ENCODE measurements around the gene CCDC9B. TPM values are rescaled to one million over a fixed set of nuclear protein-coding genes. Genes with fewer than 3 reads are reported as not detected.

The CCDC9B gene
- polyA plus RNA-seq, 6 donors from 2014 or later, result 0.25 to 0.40 TPM; not detected in 4

DNA sequence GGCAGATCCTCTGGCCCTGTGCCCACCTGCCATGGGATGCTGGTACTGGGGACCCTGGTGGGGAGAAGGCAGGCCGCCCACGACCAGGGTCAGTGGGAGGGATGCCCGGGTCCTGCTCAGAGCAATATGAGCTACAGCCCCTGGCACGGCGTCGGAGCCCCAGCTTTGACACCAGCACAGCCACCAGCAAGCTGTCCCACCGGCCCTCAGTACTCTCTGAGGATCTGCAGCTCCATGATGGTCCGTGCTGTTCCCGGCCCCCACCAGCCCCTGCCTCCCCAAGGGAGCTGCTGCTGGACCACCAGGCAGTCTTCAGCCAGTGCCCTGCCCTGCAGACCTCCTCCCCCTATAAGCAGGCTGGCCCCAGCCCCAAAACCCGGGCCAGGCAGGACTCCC is 28.7 kb upstream of the CCDC9B start:
- peak overlapping the region in 1 of 6 donors; percentile 52 for H3K27ac Mint-ChIP-seq
- no peak for ATAC-seq (ENCODE audit: low read depth in 2 of 2)
- peaks cover 14 to 31% (median 20%) of the 10 kb centered on the region in 3 donors for H3K4me1 Mint-ChIP-seq
- H3K36me3 Mint-ChIP-seq, result no peaks in the 10 kb centered on the region
- no peak for DNase-seq
- H3K27me3 Mint-ChIP-seq, result no peaks in the 10 kb centered on the region
- H3K4me3 Mint-ChIP-seq, result peak overlapping the region in 4 of 8 donors; percentile 50 to 83 (median 79)
- no peaks in the 10 kb centered on the region for H3K9me3 Mint-ChIP-seq

DNA sequence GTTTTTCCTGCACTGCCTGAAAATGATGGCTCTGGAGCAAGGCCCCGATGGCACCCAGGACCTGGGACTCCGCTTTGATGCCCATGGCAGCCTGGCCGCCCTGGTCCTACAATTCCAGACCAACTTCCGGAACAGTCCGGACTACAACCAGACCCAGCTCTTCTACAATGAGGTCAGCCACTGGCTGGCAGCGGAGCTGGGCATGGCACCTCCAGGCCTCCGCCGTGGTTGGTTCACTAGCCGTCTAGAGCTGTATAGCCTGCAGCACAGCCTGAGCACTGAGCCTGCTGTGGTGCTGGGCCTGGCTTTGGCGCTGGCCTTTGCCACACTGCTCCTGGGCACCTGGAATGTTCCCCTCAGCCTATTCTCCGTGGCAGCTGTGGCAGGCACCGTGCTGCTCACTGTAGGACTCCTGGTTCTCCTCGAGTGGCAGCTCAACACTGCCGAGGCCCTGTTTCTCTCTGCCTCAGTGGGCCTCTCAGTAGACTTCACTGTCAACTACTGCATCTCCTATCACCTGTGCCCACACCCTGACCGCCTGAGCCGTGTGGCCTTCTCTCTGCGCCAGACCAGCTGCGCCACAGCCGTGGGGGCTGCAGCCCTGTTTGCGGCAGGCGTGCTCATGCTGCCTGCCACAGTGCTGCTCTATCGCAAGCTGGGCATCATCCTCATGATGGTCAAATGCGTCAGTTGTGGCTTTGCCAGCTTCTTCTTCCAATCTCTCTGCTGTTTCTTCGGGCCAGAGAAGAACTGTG is 28.2 kb upstream of the CCDC9B start:
- H3K27ac Mint-ChIP-seq, result peak overlapping the region in 2 of 6 donors; percentile 52 to 65
- no peaks in the 10 kb centered on the region for H3K9me3 Mint-ChIP-seq
- no peaks in the 10 kb centered on the region for H3K27me3 Mint-ChIP-seq
- peaks cover 14 to 31% (median 20%) of the 10 kb centered on the region in 3 donors for H3K4me1 Mint-ChIP-seq
- H3K36me3 Mint-ChIP-seq, result no peaks in the 10 kb centered on the region
- H3K4me3 Mint-ChIP-seq, result peak overlapping the region in 7 of 8 donors; percentile 50 to 90 (median 80)
- no peak for ATAC-seq (ENCODE audit: low read depth in 2 of 2)
- DNase-seq, result no peak

DNA sequence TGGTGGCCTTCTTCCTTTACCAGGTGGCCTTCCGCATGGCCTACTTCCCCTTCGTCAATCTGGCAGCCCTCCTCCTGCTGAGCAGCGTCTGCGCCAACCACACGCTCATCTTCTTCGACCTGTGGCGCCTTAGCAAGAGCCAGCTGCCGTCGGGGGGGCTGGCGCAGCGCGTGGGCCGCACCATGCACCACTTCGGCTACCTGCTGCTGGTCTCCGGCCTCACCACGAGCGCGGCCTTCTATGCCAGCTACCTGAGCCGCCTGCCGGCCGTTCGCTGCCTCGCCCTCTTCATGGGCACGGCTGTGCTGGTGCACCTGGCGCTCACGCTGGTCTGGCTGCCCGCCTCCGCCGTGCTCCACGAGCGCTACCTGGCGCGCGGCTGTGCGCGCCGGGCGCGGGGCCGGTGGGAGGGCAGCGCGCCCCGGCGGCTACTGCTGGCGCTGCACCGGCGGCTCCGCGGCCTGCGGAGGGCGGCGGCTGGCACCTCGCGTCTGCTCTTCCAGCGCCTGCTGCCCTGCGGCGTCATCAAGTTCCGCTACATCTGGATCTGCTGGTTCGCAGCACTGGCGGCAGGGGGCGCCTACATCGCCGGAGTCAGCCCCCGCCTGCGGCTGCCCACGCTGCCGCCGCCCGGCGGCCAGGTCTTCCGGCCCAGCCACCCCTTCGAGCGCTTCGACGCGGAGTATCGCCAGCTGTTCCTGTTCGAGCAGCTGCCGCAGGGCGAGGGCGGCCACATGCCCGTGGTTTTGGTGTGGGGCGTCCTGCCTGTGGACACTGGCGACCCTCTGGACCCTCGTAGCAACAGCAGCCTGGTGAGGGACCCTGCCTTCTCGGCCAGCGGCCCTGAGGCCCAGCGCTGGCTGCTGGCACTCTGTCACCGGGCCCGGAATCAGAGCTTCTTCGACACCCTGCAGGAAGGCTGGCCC is 27.2 kb upstream of the CCDC9B start:
- H3K4me3 Mint-ChIP-seq, result peak overlapping the region; percentile 81 to 95 (median 90)
- no peaks in the 10 kb centered on the region for H3K9me3 Mint-ChIP-seq
- ATAC-seq (ENCODE audit: low read depth in 2 of 2) (peak; percentile 89 to 90), DNase-seq (peak; percentile 85)
- H3K4me1 Mint-ChIP-seq, result peaks cover 14 to 34% (median 20%) of the 10 kb centered on the region in 3 donors
- H3K27ac Mint-ChIP-seq, result peak overlapping the region; percentile 71 to 94 (median 89)
- no peaks in the 10 kb centered on the region for H3K36me3 Mint-ChIP-seq
- no peaks in the 10 kb centered on the region for H3K27me3 Mint-ChIP-seq

DNA sequence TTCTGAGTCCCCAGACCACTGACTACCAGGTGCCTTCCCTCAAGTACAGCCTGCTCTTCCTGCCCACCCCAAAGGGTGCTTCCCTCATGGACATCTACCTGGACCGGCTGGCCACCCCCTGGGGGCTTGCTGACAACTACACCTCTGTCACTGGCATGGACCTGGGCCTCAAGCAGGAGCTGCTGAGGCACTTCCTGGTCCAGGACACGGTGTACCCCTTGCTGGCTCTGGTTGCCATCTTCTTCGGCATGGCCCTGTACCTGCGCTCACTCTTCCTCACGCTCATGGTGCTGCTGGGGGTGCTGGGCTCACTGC is 26.6 kb upstream of the CCDC9B start:
- H3K4me3 Mint-ChIP-seq, result peak overlapping the region; percentile 81 to 95 (median 90)
- peaks cover 0 to 6% of the 10 kb centered on the region in 2 donors for H3K36me3 Mint-ChIP-seq

DNA sequence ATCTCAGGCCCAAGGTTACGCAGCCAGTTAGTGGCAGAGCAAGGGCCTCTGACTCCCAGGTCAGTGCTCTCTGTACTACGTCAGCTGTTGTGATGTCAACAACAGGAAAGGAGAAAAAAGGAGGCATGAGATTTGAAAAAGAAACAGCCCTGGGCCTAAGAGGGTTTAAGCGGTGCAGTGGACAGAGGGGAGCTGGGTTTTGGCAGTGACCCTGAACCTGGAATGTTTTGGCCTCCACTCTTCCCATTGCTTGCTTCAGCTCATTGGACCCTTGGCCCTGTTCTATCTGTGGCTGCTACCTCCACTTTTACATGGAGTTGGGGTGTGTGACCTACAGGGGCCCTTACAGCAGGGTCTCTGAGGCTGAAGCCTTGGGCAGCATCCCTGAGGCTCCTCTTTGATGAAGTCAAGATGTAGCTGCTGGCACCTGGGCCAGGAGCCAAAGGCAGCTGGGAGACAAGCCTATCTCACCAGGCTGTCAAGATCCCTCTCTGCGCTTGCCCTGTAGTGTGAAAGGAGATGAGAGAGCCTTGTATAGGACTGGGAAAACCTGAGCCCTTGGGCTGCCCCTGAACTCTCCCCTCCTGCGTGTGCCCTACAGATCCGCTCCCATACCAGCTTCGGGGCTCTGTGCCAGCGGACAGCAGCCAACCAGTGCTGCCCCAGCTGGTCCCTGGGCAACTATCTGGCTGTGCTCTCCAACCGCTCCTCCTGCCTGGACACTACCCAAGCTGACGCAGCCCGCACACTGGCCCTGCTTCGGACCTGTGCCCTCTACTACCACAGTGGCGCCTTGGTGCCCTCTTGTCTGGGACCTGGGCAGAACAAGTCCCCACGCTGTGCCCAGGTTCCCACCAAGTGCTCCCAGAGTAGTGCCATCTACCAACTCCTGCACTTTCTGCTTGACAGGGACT is 26.0 kb upstream of the CCDC9B start:
- Mint-ChIP-seq H3K4me3 (peak overlapping the region in 6 of 8 donors; percentile 81 to 95 (median 90)), H3K27me3 (no peaks in the 10 kb centered on the region), H3K4me1 (peaks cover 18 to 34% (median 20%) of the 10 kb centered on the region in 3 donors), H3K36me3 (peaks cover 0 to 8% of the 10 kb centered on the region in 2 donors), H3K9me3 (no peaks in the 10 kb centered on the region), H3K27ac (peak overlapping the region in 5 of 6 donors; percentile 79 to 94 (median 89))
- DNase-seq (no peak), ATAC-seq (ENCODE audit: low read depth in 2 of 2) (no peak)

More for the DNA sequence above, 26.6 kb upstream of the CCDC9B start:
- H3K9me3 Mint-ChIP-seq, result no peaks in the 10 kb centered on the region
- DNase-seq (no peak), ATAC-seq (ENCODE audit: low read depth in 2 of 2) (no peak)
- peaks cover 18 to 34% (median 20%) of the 10 kb centered on the region in 3 donors for H3K4me1 Mint-ChIP-seq
- H3K27ac Mint-ChIP-seq, result peak overlapping the region; percentile 71 to 94 (median 89)
- no peaks in the 10 kb centered on the region for H3K27me3 Mint-ChIP-seq

DNA sequence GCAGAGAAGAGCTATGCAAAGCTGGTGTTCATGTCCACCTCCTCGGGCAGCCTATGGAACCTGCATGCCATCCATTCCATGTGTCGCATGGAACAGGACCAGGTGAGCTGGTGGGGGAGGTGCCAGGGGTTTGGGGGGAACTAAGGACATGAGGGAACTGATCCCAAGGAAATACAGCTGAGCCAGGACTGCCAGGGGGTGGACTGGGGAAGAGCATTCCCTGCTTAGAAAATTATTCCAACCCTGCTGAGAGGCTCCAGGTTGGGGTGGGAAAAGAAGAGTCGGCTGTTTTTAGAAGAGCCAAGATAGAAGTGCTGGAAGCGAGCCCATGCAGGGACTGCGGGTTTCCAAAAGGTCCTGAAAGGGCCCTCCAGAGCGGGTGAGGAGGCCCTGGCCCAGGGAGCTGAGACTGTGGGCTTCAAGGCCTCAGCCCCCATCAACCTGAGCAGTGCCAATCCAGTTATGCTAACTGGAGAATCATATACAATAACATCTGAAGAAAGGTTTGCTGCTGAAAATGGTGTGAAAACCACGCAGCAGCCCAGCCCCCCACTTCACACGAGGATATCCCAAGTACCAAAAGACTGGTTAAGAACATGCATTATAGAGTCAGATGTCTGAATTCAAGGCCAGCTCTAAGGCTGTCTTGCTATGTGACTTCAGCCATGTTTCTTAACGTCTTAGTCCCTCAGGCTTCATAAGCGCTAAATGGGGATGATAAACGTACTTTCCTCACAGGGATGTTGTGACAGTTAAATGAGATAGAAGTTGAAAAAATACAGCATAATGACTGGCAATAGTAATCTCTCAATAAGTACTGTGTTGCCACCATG is 25.1 kb upstream of the CCDC9B start:
- no peak for DNase-seq
- peak overlapping the region in 1 of 6 donors; percentile 72 for H3K27ac Mint-ChIP-seq
- H3K36me3 Mint-ChIP-seq, result peaks cover 0 to 8% of the 10 kb centered on the region in 2 donors
- H3K9me3 Mint-ChIP-seq, result no peaks in the 10 kb centered on the region
- H3K27me3 Mint-ChIP-seq, result no peaks in the 10 kb centered on the region
- H3K4me3 Mint-ChIP-seq, result peak overlapping the region in 4 of 8 donors; percentile 20 to 57 (median 31)
- H3K4me1 Mint-ChIP-seq, result peaks cover 18 to 34% (median 20%) of the 10 kb centered on the region in 3 donors
- no peak for ATAC-seq (ENCODE audit: low read depth in 2 of 2)

DNA sequence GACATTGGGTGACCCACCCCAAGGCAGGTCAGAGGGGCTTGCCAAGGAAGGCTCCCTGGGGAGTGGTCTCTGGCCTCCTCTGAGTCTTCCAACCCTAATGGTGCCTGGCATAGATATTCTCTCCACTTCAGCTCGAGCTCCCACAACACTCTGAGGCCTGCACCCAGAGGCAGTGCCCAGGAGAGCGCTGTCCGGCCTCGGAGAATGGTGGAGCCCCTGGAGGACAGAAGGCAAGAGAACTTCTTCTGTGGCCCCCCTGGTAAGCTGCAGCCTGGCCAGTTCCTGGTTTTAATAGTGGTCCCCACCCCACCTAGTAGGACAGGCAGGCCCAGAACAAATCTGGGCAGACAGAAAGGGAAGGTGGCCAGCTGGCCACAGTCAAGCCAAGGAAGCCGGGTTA is 24.3 kb upstream of the CCDC9B start:
- H3K4me3 Mint-ChIP-seq, result peak overlapping the region in 2 of 8 donors; percentile 29 to 47
- no peaks in the 10 kb centered on the region for H3K9me3 Mint-ChIP-seq
- H3K36me3 Mint-ChIP-seq, result peaks cover 0 to 8% of the 10 kb centered on the region in 2 donors
- peaks cover 18 to 34% (median 20%) of the 10 kb centered on the region in 3 donors for H3K4me1 Mint-ChIP-seq
- no peak for DNase-seq
- no peaks in the 10 kb centered on the region for H3K27me3 Mint-ChIP-seq
- no peak overlapping the region for H3K27ac Mint-ChIP-seq
- no peak for ATAC-seq (ENCODE audit: low read depth in 2 of 2)

DNA sequence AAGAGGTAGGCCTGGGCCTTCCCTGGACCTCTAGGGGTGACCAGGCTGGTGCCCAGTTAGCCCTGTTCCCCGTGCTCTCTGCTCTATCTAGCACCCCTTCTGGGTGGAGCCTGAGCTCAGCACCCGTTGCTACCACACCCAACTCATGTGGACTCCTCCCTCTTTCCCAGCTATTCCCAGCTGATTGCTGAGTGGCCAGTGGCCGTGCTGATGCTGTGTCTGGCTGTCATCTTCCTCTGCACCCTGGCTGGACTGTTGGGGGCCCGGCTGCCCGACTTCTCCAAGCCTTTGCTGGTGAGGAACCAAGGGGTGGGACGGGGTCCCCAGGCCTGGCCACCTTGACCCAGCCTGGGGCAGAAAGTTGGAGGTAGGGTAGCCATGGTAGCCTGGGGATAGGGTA is 23.5 kb upstream of the CCDC9B start:
- Mint-ChIP-seq H3K4me1 (peaks cover 17 to 31% (median 17%) of the 10 kb centered on the region in 3 donors), H3K27me3 (no peaks in the 10 kb centered on the region), H3K27ac (peak overlapping the region in 1 of 6 donors; percentile 37), H3K36me3 (peaks cover 0 to 8% of the 10 kb centered on the region in 2 donors), H3K4me3 (no peak overlapping the region), H3K9me3 (no peaks in the 10 kb centered on the region)
- no peak for ATAC-seq (ENCODE audit: low read depth in 2 of 2)
- no peak for DNase-seq

DNA sequence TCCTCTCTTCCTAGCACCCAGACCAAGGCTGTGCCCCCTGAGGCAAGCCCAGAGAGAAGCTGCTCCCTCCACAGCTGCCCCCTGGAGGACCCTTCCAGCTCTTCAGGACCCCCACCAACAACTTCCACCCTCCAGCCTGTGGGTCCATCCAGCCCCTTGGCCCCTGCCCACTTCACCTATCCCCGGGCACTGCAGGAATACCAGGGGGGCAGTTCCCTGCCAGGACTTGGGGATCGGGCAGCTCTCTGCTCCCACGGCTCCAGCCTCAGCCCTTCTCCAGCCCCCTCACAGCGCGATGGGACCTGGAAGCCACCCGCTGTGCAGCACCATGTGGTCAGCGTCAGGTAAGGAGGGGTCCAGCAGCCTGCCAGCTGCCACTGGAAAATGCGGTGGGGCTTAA is 22.9 kb upstream of the CCDC9B start:
- Mint-ChIP-seq H3K36me3 (peaks cover 0 to 8% of the 10 kb centered on the region in 2 donors), H3K9me3 (no peaks in the 10 kb centered on the region), H3K4me3 (no peak overlapping the region), H3K27me3 (no peaks in the 10 kb centered on the region), H3K27ac (no peak overlapping the region), H3K4me1 (peaks cover 18 to 34% (median 21%) of the 10 kb centered on the region in 3 donors)
- DNase-seq (no peak), ATAC-seq (ENCODE audit: low read depth in 2 of 2) (no peak)

DNA sequence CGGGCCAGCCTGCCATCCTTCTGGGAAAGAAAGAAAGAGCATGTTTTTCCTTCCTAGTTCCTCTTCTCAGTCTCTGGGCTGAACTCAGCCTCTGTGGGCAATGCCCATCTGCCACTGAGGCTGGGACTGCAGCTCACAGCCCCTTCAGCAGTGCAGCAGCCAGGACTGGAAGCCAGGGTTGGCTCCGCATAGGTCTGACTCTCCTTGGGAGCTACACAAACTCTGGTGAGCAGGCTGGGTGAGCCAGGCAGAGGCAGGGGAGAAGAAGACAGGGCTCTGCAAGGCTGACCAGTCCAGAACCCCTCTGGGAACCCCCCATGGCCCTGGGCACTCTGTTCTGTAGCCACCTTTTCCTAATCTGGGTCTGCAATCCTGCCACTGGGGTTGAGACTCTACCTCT is 20.9 kb upstream of the CCDC9B start:
- Mint-ChIP-seq H3K36me3 (peaks cover 0 to 8% of the 10 kb centered on the region in 2 donors), H3K27ac (no peak overlapping the region), H3K4me1 (peaks cover 16 to 30% (median 18%) of the 10 kb centered on the region in 3 donors), H3K9me3 (no peaks in the 10 kb centered on the region), H3K4me3 (no peak overlapping the region), H3K27me3 (peaks cover 0 to 6% (median 5%) of the 10 kb centered on the region in 3 donors)
- DNase-seq (no peak), ATAC-seq (ENCODE audit: low read depth in 2 of 2) (no peak)

DNA sequence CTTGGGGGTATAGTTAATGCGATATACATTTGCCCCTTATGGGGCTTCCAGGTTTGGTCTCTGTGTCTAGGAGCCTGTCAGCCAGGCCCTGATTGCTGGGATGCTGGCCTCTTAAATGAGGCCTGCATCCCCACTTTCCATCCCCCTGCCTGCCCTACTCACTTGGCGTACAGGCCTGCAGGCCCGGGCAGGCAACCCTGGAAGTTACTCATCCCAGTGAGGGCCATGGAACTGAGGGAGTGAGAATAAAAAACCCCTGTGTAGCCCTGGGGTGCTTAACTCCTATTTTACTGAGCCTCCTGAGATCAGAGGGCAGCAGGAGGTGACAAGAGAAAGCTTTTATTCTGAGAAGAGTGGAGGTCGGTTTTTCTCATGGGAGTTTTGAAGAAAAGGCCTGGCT is 19.3 kb upstream of the CCDC9B start:
- H3K27me3 Mint-ChIP-seq, result peaks cover 0 to 18% (median 11%) of the 10 kb centered on the region in 3 donors
- H3K36me3 Mint-ChIP-seq, result peaks cover 0 to 8% of the 10 kb centered on the region in 2 donors
- no peak for ATAC-seq (ENCODE audit: low read depth in 2 of 2)
- peak overlapping the region in 4 of 8 donors; percentile 7 to 84 (median 44) for H3K4me3 Mint-ChIP-seq
- H3K9me3 Mint-ChIP-seq, result no peaks in the 10 kb centered on the region
- DNase-seq, result no peak
- H3K4me1 Mint-ChIP-seq, result peaks cover 17 to 18% (median 18%) of the 10 kb centered on the region in 3 donors
- no peak overlapping the region for H3K27ac Mint-ChIP-seq
